AG04450 (cell line): Measurements from ENCODE around the gene TLCD4. TPM values are rescaled to one million over a fixed set of nuclear protein-coding genes. Genes with fewer than 3 reads are reported as not detected.

Experiments
- CTCF ChIA-PET: fragments of 300-600, 350-600 bp; formaldehyde crosslinking; extraction: SDS; loops from one replicate; lab custom pipeline; 2022; ENCODE audit warnings: antibody characterized with exemption, inconsistent platforms; lab: Charles Lee
- POLR2A ChIA-PET: fragments of 350-600 bp; formaldehyde crosslinking; extraction: SDS; loops from one replicate; lab custom pipeline; 2021; ENCODE audit warnings: antibody characterized with exemption, inconsistent platforms; lab: Yijun Ruan, JAX
- DNase-seq: peaks from one replicate; pipeline ENCODE4 v3.0.0-alpha.2; 2011; ENCODE audit warnings: low read depth, low spot score
- H3K27ac ChIP-seq: one replicate; pipeline ENCODE4 v1.5.1; 2012; ENCODE audit warnings: low read depth, low read length, control low read depth
- H3K27me3 ChIP-seq: one replicate; pipeline ENCODE4 v1.6.0; 2012; ENCODE audit warnings: low read length; ENCODE audit not compliant: control insufficient read depth, insufficient read depth
- H3K4me3 ChIP-seq: 2 replicates; pipeline ENCODE4 v1.5.1; 2011; ENCODE audit warnings: mild to moderate bottlenecking, low read depth, low read length, control low read depth
- H3K9me3 ChIP-seq: 2 replicates; pipeline ENCODE4 v1.5.1; 2012; ENCODE audit warnings: low read length; ENCODE audit not compliant: control insufficient read depth, insufficient read depth
- polyA plus RNA-seq: library from polyadenylated mRNA; depleted of rRNA; stranded (reverse); fragments of >200 nt; gene quantifications from 2 replicates; pipeline ENCODE4 v1.2.3, GENCODE V29; 2011
- TF ChIP-seq, protein P1 (sequence below): IDR thresholded peaks from 2 replicates; pipeline ENCODE4 v1.5.1; 2011; ENCODE audit warnings: low read depth, low read length, control low read depth, inconsistent platforms

The TLCD4 gene
- polyA plus RNA-seq, 1 experiment: 0.98 TPM

DNA sequence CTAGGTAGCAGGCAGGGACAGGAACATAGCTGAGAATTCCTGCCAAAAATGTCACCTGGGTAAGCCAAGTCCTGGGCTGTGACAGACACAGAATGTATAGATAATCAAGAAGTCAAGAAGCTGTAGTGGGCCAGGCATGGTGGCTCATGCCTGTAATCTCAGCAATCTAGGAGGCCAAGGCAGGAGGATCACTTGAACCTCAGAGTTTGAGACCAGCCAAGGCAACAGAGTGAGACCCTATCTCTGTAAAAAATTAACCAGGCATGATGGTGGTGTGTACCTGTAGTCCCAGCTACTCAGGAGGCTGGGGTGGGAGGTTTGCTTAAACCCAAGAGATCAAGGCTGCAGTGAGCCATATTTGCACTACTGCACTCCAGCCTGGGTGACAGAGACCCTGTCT is 41.1 kb upstream of the TLCD4 start:
- H3K27me3 ChIP-seq: peaks cover 18% of the 10 kb centered on the region
- TF ChIP-seq, protein P1, sequence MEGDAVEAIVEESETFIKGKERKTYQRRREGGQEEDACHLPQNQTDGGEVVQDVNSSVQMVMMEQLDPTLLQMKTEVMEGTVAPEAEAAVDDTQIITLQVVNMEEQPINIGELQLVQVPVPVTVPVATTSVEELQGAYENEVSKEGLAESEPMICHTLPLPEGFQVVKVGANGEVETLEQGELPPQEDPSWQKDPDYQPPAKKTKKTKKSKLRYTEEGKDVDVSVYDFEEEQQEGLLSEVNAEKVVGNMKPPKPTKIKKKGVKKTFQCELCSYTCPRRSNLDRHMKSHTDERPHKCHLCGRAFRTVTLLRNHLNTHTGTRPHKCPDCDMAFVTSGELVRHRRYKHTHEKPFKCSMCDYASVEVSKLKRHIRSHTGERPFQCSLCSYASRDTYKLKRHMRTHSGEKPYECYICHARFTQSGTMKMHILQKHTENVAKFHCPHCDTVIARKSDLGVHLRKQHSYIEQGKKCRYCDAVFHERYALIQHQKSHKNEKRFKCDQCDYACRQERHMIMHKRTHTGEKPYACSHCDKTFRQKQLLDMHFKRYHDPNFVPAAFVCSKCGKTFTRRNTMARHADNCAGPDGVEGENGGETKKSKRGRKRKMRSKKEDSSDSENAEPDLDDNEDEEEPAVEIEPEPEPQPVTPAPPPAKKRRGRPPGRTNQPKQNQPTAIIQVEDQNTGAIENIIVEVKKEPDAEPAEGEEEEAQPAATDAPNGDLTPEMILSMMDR: no peak
- ChIA-PET POLR2A (no interaction called here), CTCF (interaction anchor here (0.5 to 1.6 kb wide), 2 partner anchors 158 to 1057 kb away, joined by 4 to 11 read pairs; partner anchors contain the start of gene RWDD3)
- no peak for DNase-seq
- H3K9me3 ChIP-seq: no peaks in the 10 kb centered on the region; the same call in 1 of the 2 replicates
- no peak overlapping the region for H3K27ac ChIP-seq
- H3K4me3 ChIP-seq: no peak overlapping the region

DNA sequence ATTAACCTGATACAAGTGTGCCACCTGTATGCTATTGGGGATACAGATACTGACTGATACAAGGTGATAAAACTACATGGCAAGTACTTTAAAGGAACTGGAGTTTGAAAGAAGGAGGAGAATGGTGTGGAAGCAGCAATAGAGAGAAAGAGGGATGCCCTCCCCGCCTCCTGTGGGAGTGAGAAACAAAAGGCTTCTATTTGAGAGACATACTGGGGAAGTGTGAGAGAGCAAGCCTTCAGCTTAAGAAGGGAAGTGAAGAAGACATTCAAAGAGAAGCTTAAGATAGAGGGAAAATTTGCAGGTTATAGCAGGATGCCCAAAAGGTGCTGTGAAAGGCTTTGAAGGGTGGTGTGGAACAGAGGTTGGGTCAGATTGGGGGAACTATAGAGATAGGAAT is 36.7 kb upstream of the TLCD4 start:
- Histone ChIP-seq H3K9me3 (no peaks in the 10 kb centered on the region), H3K27me3 (peaks cover 18% of the 10 kb centered on the region), H3K4me3 (no peak overlapping the region), H3K27ac (no peak overlapping the region)
- TF ChIP-seq, protein P1: no peak
- ChIA-PET POLR2A (no interaction called here), CTCF (interaction anchor here (1.9 kb wide), 1 partner anchor 153 kb away, joined by 8 read pairs; the partner anchor contains the start of gene RWDD3)
- no peak for DNase-seq

GRCh38 chr1:95080879-95081278 is 36.3 kb upstream of the TLCD4 start:
- TF ChIP-seq, protein P1: no peak
- Histone ChIP-seq H3K4me3 (no peak overlapping the region), H3K9me3 (no peaks in the 10 kb centered on the region), H3K27me3 (peaks cover 18% of the 10 kb centered on the region), H3K27ac (no peak overlapping the region)
- ChIA-PET CTCF (interaction anchor here (1.9 kb wide), 1 partner anchor 153 kb away, joined by 8 read pairs; the partner anchor contains the start of gene RWDD3), POLR2A (no interaction called here)
- DNase-seq: no peak

DNA sequence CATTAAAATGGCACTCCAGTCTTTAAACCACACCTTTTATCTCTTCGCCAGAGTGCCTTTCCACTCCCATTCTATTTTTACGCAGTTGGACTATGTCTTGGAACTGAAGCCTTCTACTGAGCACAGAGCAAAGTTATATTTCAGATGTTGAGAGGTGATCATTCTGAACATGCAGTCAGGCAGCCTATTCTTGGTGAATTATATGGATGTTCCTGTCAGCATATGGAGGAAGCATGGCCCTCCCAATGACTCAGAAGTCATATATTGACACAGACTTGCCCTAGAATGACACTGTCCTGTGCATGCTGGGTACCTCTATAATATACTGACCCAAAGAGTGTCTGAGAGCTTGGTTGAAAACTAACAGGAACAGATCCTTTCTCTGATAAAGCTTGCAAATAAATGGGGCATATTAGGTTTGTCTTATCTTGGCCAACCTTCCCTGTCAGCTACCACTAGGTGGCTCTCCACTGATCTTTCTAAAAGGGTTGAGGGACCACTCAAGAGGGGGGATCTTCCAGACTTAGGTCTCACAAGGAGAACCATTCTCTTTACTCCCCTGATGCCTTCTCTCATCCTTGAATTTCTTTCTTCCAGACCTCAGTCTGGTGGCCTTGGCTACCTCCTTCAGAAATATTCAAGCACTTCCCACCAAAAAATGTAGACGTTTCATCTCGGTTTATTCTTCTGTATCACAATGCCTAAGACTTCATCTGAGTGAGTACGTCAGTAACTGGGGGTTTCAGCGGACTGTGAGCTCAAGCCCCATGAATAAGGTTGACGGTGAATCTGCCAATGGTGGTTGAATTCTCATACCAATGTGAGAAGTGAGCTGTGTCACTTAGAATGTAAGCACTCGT is 32.6 kb upstream of the TLCD4 start:
- no peak for DNase-seq
- H3K9me3 ChIP-seq: peaks cover 2% of the 10 kb centered on the region
- CTCF ChIA-PET: interaction anchor here (0.6 to 2.8 kb wide), 13 partner anchors 11 to 230 kb away, joined by 3 to 19 read pairs (median 4); partner anchors contain the start of genes ALG14 and RWDD3
- no peak overlapping the region for H3K4me3 ChIP-seq
- POLR2A ChIA-PET: no interaction called here
- H3K27me3 ChIP-seq: peaks cover 6% of the 10 kb centered on the region
- TF ChIP-seq, protein P1: peak; percentile 57
- no peak overlapping the region for H3K27ac ChIP-seq

DNA sequence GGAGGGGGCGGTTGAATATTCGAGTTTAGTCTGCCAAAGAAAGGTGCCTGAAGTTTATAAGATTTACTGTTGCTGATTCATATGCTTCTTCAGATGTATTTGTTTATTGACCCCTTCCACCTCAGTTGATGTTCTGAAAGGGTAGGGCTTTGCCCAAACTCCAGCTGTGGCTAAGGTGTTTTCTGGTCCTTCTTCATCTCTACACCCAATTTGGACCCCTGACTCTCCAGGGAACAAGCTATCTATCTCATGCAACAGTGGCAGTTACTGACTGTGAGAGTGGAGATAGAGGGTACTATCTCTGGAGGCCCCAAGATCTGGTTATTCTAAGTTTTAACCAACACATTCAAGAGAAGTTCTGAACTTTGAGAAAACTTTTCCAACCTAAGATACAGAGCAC is 31.8 kb upstream of the TLCD4 start:
- H3K27me3 ChIP-seq: no peaks in the 10 kb centered on the region
- H3K4me3 ChIP-seq: no peak overlapping the region
- POLR2A ChIA-PET: no interaction called here
- DNase-seq: no peak
- CTCF ChIA-PET: interaction anchor here (1.0 to 2.8 kb wide), 8 partner anchors 12 to 153 kb away, joined by 3 to 19 read pairs (median 4); partner anchors contain the start of genes ALG14 and RWDD3
- H3K27ac ChIP-seq: no peak overlapping the region
- H3K9me3 ChIP-seq: peaks cover 8% of the 10 kb centered on the region
- TF ChIP-seq, protein P1: no peak
